Activated naive CD8-positive, alpha-beta T cell treated with anti-CD3 and anti-CD28 coated beads for 36 hours (primary cell): ENCODE results near the gene ECM1. TPM values are rescaled to one million over a fixed set of nuclear protein-coding genes. Genes with fewer than 3 reads are reported as not detected.
A peak's percentile ranks its signal among the peaks of the same experiment; 100 is the strongest.

Experiments
- DNase-seq: peaks from one replicate; pipeline ENCODE4 v3.0.0; 2021
- H3K27ac Mint-ChIP-seq: one replicate; pipeline ENCODE4 v1.8.0; 2022; ENCODE audit warnings: mild to moderate bottlenecking, moderate library complexity, mixed read lengths
- H3K27me3 Mint-ChIP-seq: one replicate; pipeline ENCODE4 v1.8.0; 2022; ENCODE audit warnings: mild to moderate bottlenecking, mixed read lengths
- H3K36me3 Mint-ChIP-seq: one replicate; pipeline ENCODE4 v1.8.0; 2021; ENCODE audit warnings: mild to moderate bottlenecking, mixed read lengths
- H3K4me1 Mint-ChIP-seq: one replicate; pipeline ENCODE4 v1.8.0; 2021; ENCODE audit warnings: mixed read lengths
- H3K4me3 Mint-ChIP-seq: one replicate; pipeline ENCODE4 v1.8.0; 2022; ENCODE audit warnings: mild to moderate bottlenecking, moderate library complexity, mixed read lengths
- H3K9me3 Mint-ChIP-seq: one replicate; pipeline ENCODE4 v1.8.0; 2022; ENCODE audit warnings: mixed read lengths
- total RNA-seq, 2 experiments: library from RNA; stranded (reverse); gene quantifications; one replicate each; pipeline ENCODE4 v1.2.3, GENCODE V29; 2021

ECM1 gene
- total RNA-seq, 2 experiments from 2014 or later: 0.88 to 0.99 TPM

- H3K27me3 Mint-ChIP-seq: no peaks in the 10 kb centered on the region
- no peaks in the 10 kb centered on the region for H3K9me3 Mint-ChIP-seq
- DNase-seq: no peak
- H3K4me3 Mint-ChIP-seq: peak overlapping the region; percentile 97
- peaks cover 18% of the 10 kb centered on the region for H3K36me3 Mint-ChIP-seq
- peaks cover 13% of the 10 kb centered on the region for H3K4me1 Mint-ChIP-seq
- peak overlapping the region; percentile 87 for H3K27ac Mint-ChIP-seq
These were observed 20.2 kb upstream of the ECM1 start for GRCh38 chr1:150487763-150488115.

- peaks cover 6% of the 10 kb centered on the region for H3K4me1 Mint-ChIP-seq
- peaks cover 32% of the 10 kb centered on the region for H3K36me3 Mint-ChIP-seq
- H3K9me3 Mint-ChIP-seq: no peaks in the 10 kb centered on the region
- peak overlapping the region; percentile 3 for H3K27ac Mint-ChIP-seq
- no peaks in the 10 kb centered on the region for H3K27me3 Mint-ChIP-seq
- no peak overlapping the region for H3K4me3 Mint-ChIP-seq
- no peak for DNase-seq
These were observed 14.7 kb upstream of the ECM1 start for GRCh38 chr1:150493175-150493574.

GRCh38 chr1:150498342-150498741, 9.6 kb upstream of the ECM1 start:
- Mint-ChIP-seq H3K4me3 (no peak overlapping the region), H3K27me3 (no peaks in the 10 kb centered on the region), H3K36me3 (peaks cover 24% of the 10 kb centered on the region), H3K27ac (no peak overlapping the region), H3K4me1 (no peaks in the 10 kb centered on the region), H3K9me3 (no peaks in the 10 kb centered on the region)
- DNase-seq: no peak

- Mint-ChIP-seq H3K4me1 (no peaks in the 10 kb centered on the region), H3K4me3 (no peak overlapping the region), H3K36me3 (peaks cover 8% of the 10 kb centered on the region), H3K27me3 (no peaks in the 10 kb centered on the region), H3K9me3 (no peaks in the 10 kb centered on the region), H3K27ac (peak overlapping the region; percentile 3)
- no peak for DNase-seq
These were observed 2.5 kb upstream of the ECM1 start for GRCh38 chr1:150505431-150505830.

- no peak overlapping the region for H3K27ac Mint-ChIP-seq
- H3K27me3 Mint-ChIP-seq: no peaks in the 10 kb centered on the region
- H3K4me1 Mint-ChIP-seq: peaks cover 2% of the 10 kb centered on the region
- DNase-seq: no peak
- H3K36me3 Mint-ChIP-seq: peaks cover 3% of the 10 kb centered on the region
- no peak overlapping the region for H3K4me3 Mint-ChIP-seq
- no peaks in the 10 kb centered on the region for H3K9me3 Mint-ChIP-seq
These were observed 1.1 kb downstream of the ECM1 start for GRCh38 chr1:150508982-150509381.

GRCh38 chr1:150511551-150511950, 3.6 kb downstream of the ECM1 start:
- Mint-ChIP-seq H3K9me3 (no peaks in the 10 kb centered on the region), H3K27me3 (no peaks in the 10 kb centered on the region), H3K36me3 (no peaks in the 10 kb centered on the region), H3K4me3 (no peak overlapping the region), H3K4me1 (peaks cover 7% of the 10 kb centered on the region), H3K27ac (no peak overlapping the region)
- DNase-seq: no peak

- Mint-ChIP-seq H3K4me1 (peaks cover 12% of the 10 kb centered on the region), H3K36me3 (no peaks in the 10 kb centered on the region), H3K9me3 (no peaks in the 10 kb centered on the region), H3K27me3 (no peaks in the 10 kb centered on the region), H3K4me3 (no peak overlapping the region), H3K27ac (no peak overlapping the region)
- no peak for DNase-seq
These were observed 4.2 kb downstream of the ECM1 start for GRCh38 chr1:150511985-150512660.

- Mint-ChIP-seq H3K9me3 (no peaks in the 10 kb centered on the region), H3K36me3 (no peaks in the 10 kb centered on the region), H3K27me3 (no peaks in the 10 kb centered on the region), H3K27ac (no peak overlapping the region), H3K4me1 (peaks cover 12% of the 10 kb centered on the region), H3K4me3 (no peak overlapping the region)
- no peak for DNase-seq
These were observed 4.9 kb downstream of the ECM1 start for GRCh38 chr1:150512846-150513245.

GRCh38 chr1:150513351-150513791, 5.5 kb downstream of the ECM1 start:
- no peak for DNase-seq
- no peaks in the 10 kb centered on the region for H3K9me3 Mint-ChIP-seq
- peaks cover 12% of the 10 kb centered on the region for H3K4me1 Mint-ChIP-seq
- no peak overlapping the region for H3K4me3 Mint-ChIP-seq
- no peaks in the 10 kb centered on the region for H3K36me3 Mint-ChIP-seq
- no peak overlapping the region for H3K27ac Mint-ChIP-seq
- no peaks in the 10 kb centered on the region for H3K27me3 Mint-ChIP-seq

GRCh38 chr1:150514260-150514659, 6.4 kb downstream of the ECM1 start:
- peaks cover 12% of the 10 kb centered on the region for H3K4me1 Mint-ChIP-seq
- no peak for DNase-seq
- no peaks in the 10 kb centered on the region for H3K36me3 Mint-ChIP-seq
- no peaks in the 10 kb centered on the region for H3K9me3 Mint-ChIP-seq
- no peaks in the 10 kb centered on the region for H3K27me3 Mint-ChIP-seq
- H3K4me3 Mint-ChIP-seq: peak overlapping the region; percentile 84
- H3K27ac Mint-ChIP-seq: no peak overlapping the region

- DNase-seq: no peak
- Mint-ChIP-seq H3K27ac (no peak overlapping the region), H3K4me3 (peak overlapping the region; percentile 84), H3K36me3 (no peaks in the 10 kb centered on the region), H3K27me3 (no peaks in the 10 kb centered on the region), H3K9me3 (no peaks in the 10 kb centered on the region), H3K4me1 (peaks cover 12% of the 10 kb centered on the region)
These were observed 7.0 kb downstream of the ECM1 start for GRCh38 chr1:150514913-150515327.

GRCh38 chr1:150515328-150516049, 7.6 kb downstream of the ECM1 start, which contains the start of gene FALEC:
FALEC (plus strand) TSS chr1:150515752.
- DNase-seq: peak; percentile 95
- H3K27ac Mint-ChIP-seq: peak within 1 kb of the TSS; percentile 41
- H3K36me3 Mint-ChIP-seq: no peaks in the 10 kb centered on the region
- no peaks in the 10 kb centered on the region for H3K27me3 Mint-ChIP-seq
- peaks cover 12% of the 10 kb centered on the region for H3K4me1 Mint-ChIP-seq
- peak within 1 kb of the TSS; percentile 84 for H3K4me3 Mint-ChIP-seq
- no peaks in the 10 kb centered on the region for H3K9me3 Mint-ChIP-seq

GRCh38 chr1:150516050-150516591, 8.2 kb downstream of the ECM1 start:
- DNase-seq: no peak
- Mint-ChIP-seq H3K36me3 (no peaks in the 10 kb centered on the region), H3K4me3 (peak overlapping the region; percentile 84), H3K9me3 (no peaks in the 10 kb centered on the region), H3K27me3 (no peaks in the 10 kb centered on the region), H3K4me1 (peaks cover 12% of the 10 kb centered on the region), H3K27ac (no peak overlapping the region)

GRCh38 chr1:150516616-150517015, 8.7 kb downstream of the ECM1 start:
- no peaks in the 10 kb centered on the region for H3K9me3 Mint-ChIP-seq
- DNase-seq: no peak
- H3K36me3 Mint-ChIP-seq: no peaks in the 10 kb centered on the region
- no peak overlapping the region for H3K27ac Mint-ChIP-seq
- H3K4me3 Mint-ChIP-seq: peak overlapping the region; percentile 84
- H3K4me1 Mint-ChIP-seq: peaks cover 14% of the 10 kb centered on the region
- no peaks in the 10 kb centered on the region for H3K27me3 Mint-ChIP-seq

GRCh38 chr1:150521196-150521968, 13.5 kb downstream of the ECM1 start:
- H3K4me1 Mint-ChIP-seq: peaks cover 8% of the 10 kb centered on the region
- no peaks in the 10 kb centered on the region for H3K27me3 Mint-ChIP-seq

More at GRCh38 chr1:150521196-150521968, 13.5 kb downstream of the ECM1 start:
- Mint-ChIP-seq H3K27ac (no peak overlapping the region), H3K9me3 (no peaks in the 10 kb centered on the region), H3K4me3 (no peak overlapping the region), H3K36me3 (no peaks in the 10 kb centered on the region)
- no peak for DNase-seq
